HG03025 (cell line): ENCODE results near the gene RBMY1B.
"Not testable (repeated sequence)": the region's sequence is repeated elsewhere in the genome, so short reads cannot be mapped to it uniquely, and the experiment has no call there.

Source experiments
- ATAC-seq: cut with Tn5 transposase; IDR thresholded peaks from one replicate; pipeline ENCODE4 v1.9.1; 2021; ENCODE audit warnings: mild to moderate bottlenecking, moderate library complexity; ENCODE audit not compliant: unreplicated experiment, low FRiP score

Gene RBMY1B

DNA sequence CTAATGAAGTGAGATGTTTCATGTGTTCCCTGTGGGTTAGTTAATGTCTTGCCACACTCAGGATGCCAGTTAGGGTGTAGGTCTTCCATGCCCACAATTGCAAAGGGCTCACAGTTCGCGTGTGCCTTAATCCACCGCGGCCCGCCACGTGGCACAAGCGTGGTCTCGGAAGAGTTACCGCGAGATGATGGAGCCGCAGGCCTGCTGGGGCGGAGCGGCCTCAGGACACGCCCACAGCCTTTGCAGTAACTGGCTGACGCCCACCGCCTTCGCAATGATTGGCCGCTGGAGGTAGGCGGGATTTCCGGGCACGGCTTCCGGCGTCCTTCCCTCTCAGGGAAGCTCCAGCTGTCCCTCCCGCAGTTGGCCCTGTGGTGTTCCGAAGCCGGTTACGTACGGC, at the start of gene RBMY1B:
Gene RBMY1B, plus strand, starts transcription at position 301 of the 400 bp plus-strand sequence. CDS start 2,013 bp downstream, outside the sequence.
- not testable (repeated sequence) for ATAC-seq

DNA sequence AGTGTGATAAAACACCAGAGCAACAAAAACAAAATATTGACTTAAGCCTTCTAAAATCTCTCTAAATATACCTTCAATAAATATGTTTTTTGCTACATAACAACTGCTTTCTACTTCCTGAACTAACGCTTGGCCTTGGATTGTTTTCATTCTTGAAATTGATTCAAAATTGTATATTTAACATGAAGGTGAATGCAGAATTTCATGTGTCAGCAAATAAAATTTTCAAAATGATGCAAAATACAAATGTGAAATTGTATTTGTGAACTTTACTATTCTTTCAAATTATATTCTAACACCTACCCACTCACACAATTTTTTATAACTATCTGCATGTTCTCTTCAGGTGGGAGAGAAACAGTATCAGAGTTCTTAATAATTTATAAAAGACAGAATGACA, 48.2 kb upstream of the RBMY1B start:
- ATAC-seq, result not testable (repeated sequence)

DNA sequence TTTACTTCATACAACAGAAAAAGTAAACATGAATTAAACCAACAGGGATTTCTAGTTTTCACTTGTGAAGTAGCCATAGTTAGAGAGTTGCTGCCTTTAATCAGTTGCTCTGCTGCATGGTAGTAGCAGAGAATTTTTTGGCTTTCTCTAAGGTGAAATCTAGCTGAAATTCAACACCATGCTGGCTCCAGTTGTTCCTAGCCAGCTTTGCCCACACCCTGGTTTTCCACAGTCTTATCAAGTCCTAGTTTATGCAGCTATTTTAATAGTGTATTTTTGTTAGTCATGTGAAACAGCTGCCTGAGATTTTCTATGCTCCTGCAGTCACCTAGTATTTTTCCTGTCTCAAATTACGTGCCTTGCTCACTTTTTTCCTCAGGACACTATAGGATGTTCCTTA, 28.2 kb upstream of the RBMY1B start:
- ATAC-seq, result no peak

DNA sequence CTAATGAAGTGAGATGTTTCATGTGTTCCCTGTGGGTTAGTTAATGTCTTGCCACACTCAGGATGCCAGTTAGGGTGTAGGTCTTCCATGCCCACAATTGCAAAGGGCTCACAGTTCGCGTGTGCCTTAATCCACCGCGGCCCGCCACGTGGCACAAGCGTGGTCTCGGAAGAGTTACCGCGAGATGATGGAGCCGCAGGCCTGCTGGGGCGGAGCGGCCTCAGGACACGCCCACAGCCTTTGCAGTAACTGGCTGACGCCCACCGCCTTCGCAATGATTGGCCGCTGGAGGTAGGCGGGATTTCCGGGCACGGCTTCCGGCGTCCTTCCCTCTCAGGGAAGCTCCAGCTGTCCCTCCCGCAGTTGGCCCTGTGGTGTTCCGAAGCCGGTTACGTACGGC, 23.4 kb downstream of the RBMY1B start, which contains the start of gene RBMY1A1:
Gene RBMY1A1, plus strand, starts transcription at position 301 of the 400 bp plus-strand sequence. CDS start 2,013 bp downstream, outside the sequence.
- not testable (repeated sequence) for ATAC-seq

DNA sequence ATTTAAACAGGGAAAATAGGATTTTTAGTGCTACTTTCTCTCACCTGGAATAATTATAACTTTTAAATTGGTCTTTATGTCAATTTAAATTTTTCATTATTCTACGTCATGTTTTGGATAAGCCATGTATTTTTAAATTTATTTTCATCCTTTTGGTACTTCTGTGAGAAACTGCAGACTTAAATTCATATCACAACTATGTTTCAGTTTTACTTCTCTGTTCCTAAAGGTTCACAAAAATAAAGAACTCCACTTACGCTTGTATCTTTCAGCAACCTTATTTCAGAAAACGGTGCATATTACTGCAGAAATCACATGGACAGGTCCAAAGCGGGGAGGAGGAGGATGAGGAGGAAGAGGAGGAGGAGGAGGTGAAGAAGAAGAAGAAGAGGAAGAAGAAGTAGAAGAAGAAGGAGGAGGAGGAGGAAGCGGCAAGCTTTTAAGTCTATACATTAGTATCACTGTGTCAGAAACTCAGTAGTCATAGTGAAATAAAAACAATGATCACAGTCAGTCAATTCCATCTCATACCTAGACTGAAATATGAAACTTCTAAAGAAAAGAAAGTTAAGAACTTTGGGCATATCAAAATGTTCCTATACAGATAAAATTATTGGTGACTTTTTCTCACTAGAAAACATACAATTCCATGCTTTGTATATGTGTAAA, 48.3 kb downstream of the RBMY1B start:
- not testable (repeated sequence) for ATAC-seq
